Stimulated activated CD4-positive, alpha-beta T cell treated with anti-CD3 and anti-CD28 coated beads, Interleukin-12 subunit alpha, Interleukin-12 subunit beta, amount 100 ng/mL, for 4 hours (primary cell): ENCODE data around the gene ADSL.
"Not testable (repeated sequence)": the region's sequence is repeated elsewhere in the genome, so short reads cannot be mapped to it uniquely, and the experiment has no call there.

Source experiments
- DNase-seq: peaks from one replicate; pipeline ENCODE4 v3.0.0-alpha.2; 2020

Gene ADSL

DNA sequence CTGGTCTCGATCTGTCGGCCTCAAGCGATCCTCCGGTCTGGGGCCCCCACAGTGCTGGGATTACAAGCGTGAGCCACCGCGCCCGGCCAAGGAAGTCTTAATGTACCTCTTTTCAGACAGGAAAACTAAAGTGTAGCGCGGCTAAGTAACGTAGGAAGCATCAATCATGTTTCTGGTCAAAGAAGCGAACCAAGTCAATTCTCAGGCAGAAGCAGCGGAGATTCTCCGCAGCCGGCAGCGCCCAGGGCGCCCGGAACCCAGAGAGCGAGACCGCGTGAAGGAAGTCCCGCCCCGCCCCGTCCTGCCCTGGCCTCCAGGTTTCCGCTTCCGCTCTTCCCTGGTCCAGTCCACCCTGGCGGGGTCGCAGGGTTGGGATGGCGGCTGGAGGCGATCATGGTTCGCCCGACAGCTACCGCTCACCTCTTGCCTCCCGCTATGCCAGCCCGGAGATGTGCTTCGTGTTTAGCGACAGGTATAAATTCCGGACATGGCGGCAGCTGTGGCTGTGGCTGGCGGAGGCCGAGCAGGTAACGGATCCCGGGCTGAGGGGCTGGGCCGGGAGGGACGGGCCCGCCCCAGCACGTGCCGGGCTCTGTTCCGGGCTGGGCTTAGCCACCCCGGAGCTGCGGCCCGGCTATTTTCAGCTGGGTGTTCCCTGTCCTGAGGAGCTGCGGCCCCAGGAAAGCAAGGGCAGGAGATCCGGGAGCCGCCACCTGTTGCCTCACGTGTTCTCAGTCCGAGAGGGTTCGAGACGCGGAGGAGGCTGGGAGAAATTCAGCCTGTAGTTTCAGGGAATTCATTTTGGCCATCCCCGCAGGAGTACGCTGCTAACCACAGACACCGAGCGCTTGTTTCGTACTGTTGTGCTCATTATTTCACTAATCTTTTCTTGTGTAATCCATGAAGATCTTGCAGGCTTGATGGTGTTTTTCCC, at the start of gene ADSL:
ADSL (plus strand) TSS at position 316 of the 934 bp plus-strand sequence; CDS start at position 375, 59 bp downstream.
- DNase-seq = peak; percentile 84

- no peak for DNase-seq
These were observed 46.0 kb upstream of the ADSL start for GRCh38 chr22:40300316-40300715.

- no peak for DNase-seq
These were observed 45.2 kb upstream of the ADSL start for GRCh38 chr22:40300884-40301672.

- DNase-seq = no peak
These were observed 44.2 kb upstream of the ADSL start for GRCh38 chr22:40302149-40302548.

DNA sequence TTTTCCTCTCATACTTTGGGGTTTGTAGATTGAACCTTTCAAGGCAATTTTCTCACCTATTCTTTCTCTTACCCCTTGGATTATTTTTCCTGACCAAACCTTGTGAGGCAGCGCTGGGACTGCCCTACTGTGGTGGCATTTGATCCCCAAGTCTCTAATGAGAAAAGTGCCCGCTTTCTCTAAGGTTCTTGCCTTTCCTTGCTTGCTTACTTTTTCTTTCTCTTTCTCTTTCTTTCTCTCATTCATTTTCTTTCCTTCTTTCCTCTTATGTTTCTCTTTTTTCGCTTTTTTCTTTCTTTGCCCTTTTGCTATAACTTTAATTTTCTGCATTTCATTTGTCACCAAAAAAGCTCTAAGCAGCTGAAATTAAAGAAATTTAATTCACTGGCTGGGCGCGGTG, 40.7 kb upstream of the ADSL start:
- no peak for DNase-seq

GRCh38 chr22:40308999-40309573, 37.2 kb upstream of the ADSL start:
- no peak for DNase-seq

- DNase-seq = no peak
These were observed 36.7 kb upstream of the ADSL start for GRCh38 chr22:40309631-40310030.

DNA sequence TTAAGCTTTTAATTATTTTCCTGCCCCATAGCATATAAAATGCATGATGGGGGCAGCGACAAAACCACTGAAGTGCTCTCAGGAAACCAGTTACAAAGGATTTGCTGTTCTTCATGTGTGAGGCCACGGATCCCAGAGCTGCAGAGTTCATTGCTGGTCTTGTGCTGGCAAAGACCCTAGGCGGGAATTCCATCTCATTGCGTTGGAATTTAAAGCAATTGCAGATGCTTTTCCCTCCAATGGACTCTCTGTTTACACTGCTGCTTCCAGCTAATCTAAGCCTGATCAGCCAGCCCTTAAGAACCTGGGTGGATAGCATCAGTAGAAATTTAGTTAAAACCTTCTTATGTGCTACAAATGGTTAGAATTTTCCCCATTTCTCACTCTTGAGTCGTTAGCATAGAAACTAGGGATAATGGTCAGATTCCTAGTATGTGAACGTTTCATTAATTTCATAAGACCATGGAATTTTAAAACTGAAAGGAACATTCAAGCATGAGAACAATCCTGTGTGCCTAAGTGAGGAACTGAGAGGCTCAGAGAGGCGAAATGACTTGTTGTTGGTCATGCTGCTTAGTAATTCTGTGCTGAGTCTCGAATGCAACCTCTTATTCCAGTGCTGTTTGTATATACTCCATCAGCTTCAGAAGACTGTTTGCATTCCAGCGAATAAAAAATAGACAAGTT, 36.1 kb upstream of the ADSL start:
- no peak for DNase-seq

DNA sequence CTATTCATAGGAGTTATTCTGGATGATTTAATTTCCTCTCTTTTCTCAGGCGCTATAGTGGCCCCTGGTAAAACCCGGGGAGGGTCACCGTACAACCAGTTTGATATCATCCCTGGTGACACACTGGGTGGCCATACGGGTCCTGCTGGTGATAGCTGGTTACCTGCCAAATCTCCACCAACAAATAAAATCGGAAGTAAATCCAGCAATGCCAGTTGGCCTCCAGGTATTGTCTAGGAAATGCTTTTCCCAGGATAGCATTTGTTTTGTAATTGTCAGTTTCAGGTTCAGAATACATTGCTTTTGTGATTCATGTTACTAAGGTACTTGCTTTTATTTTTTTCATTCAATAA, 35.6 kb upstream of the ADSL start:
- no peak for DNase-seq

DNA sequence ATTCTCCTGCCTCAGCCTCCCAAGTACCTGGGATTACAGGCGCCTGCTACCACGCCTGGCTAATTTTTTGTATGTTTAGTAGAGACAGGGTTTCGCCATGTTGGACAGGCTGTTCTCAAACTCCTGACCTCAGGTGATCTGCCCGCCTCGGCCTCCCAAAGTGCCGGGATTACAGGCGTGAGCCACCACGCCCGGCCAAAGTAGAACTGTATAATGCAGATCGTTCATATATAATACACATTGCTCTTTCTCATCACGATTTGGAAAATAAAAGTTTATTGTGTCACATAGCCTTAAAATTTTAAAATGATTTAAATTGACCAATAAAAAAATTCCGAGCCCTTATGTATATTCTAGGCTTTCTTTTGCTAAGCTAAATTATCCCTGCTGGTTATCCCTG, 34.7 kb upstream of the ADSL start:
- DNase-seq = not testable (repeated sequence)

DNA sequence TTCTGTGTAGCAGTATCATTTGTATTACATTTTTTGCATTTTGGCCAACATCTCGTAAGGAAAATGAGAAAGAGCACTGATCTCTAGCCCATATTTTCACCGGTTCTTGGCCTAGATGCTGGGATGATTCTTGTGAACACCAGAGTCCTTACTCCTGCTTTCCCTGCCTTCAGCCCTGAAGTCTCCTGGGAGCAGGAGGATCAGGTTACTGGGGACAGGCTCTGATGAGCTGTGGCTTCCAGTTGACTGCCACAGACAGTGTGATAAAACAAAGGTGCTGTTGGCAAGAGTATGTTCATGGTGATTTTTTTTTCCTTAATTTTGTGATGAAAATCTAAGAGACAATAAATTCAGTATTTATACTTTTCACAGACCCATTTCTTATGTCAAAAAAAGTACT, 34.2 kb upstream of the ADSL start:
- DNase-seq = no peak

- DNase-seq = no peak
These were observed 33.3 kb upstream of the ADSL start for GRCh38 chr22:40313007-40313406.

GRCh38 chr22:40314041-40314440, 32.3 kb upstream of the ADSL start:
- DNase-seq = no peak

GRCh38 chr22:40320687-40321086, 25.6 kb upstream of the ADSL start:
- DNase-seq = no peak

- no peak for DNase-seq
These were observed 24.3 kb upstream of the ADSL start for GRCh38 chr22:40322021-40322420.

- no peak for DNase-seq
These were observed 23.4 kb upstream of the ADSL start for GRCh38 chr22:40322818-40323447.

DNA sequence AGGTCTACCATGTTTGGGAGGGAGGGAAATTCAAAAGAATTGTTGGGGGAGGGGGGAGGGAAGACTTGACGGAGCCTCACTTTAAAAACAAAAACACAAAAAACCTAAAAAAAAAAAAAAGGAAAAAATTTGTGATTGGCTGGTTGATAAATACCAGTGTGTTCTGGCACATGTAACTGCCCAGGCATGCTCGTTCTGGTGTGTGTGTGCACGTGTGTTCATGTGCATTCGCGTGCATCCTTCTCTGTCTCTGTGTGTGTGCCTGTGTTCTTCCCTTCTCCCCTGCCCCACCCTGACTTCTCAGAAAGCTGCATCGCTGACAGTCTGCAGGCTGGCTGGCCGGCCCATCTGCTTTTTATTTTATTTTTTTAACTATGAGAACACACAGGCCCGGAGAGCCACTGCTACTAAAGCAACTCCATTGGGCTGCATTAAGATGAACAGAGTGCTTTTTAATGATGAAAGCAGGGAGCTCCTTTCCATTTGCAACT, 22.6 kb upstream of the ADSL start:
- DNase-seq = no peak

DNA sequence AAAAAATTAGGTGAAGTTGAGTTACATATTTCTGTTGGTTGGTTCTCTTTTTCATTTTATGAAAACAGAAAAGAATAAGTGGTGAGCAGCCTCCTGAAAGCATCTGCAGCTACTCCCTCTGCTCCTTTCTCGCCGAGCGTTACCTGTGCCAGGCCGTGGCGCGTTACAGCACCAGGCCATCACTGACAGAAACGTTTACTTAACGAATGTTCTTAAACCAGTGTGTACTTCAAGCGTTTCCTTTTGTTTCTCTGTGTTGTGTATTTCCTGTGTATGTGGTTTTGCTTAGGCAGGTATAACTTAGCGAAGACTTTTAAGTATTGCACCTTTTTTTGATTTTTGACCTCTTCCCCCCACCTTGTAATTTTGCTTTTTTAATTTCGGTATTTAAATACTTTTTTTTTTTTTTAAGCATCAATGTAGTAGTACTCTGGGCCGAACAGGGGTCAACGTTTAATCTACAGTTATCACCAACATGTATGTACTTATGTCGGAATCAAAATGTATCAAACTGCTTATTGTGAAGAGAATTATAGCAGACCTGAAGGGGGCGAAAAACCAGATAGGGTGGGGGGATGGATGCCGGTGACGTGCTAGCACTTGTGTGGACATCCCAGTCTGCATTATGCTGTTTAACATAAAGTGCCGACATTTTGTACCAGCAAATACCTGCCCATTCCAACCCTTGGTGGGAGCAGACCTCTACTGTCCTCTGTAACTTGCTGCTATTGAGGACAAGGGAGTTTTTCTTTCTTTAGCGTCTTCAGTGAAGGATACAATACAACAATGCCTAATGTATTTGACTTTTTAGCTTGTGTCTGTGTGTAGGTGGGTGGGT, 21.6 kb upstream of the ADSL start:
- no peak for DNase-seq

DNA sequence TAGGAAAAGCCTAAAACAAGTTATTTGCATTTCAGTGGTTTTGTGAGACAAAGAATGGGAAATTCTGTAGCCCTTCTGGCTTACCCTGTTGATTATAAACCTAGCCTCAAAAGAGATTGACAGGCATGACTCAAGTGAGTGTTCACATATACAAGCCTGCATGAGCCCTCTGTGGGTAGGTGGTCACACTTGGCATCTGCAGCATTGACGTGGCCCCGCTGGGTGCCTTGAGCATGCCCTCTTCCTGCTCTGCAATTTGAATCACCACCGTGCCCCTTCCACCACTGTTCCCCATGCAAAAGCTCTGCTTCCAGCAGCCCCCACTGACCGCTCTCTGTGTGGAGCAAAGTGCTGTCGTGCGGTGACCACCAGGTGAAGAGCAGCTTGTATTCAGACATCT, 21.0 kb upstream of the ADSL start:
- DNase-seq = peak; percentile 45

- DNase-seq = no peak
These were observed 19.2 kb upstream of the ADSL start for GRCh38 chr22:40326905-40327735.
